HepG2 (cell line): Measurements from ENCODE around the gene COPZ1. TPM values are rescaled to one million over a fixed set of nuclear protein-coding genes. Genes with fewer than 3 reads are reported as not detected.

Experiments
- ATAC-seq: fragments of 200-7000 bp; cut with Tn5 transposase; 3 replicates; pipeline ENCODE4 v1.9.1; 2020; ENCODE audit warnings: mild to moderate bottlenecking, moderate library complexity
- BruUV-seq: library from RNA; stranded (reverse); fragments of 400-500 nt; replicated peaks from 2 replicates; lab custom pipeline; 2021; lab: Mats Ljungman, UMichigan
- CTCF ChIA-PET: fragments of 300-600 bp; formaldehyde crosslinking; extraction: SDS; loops from one replicate; lab custom pipeline; 2021; ENCODE audit warnings: low total read pairs, inconsistent platforms, low intra/inter-chr PET ratio; lab: Yijun Ruan, JAX
- POLR2A ChIA-PET: fragments of 350-600 bp; sonication (Branson Sonifier 250); formaldehyde crosslinking; loops from one replicate; lab custom pipeline; 2020; ENCODE audit warnings: antibody characterized with exemption, inconsistent platforms; lab: Yijun Ruan, JAX
- DNase-seq: peaks from one replicate; pipeline ENCODE4 v3.0.0-alpha.2; 2015; ENCODE audit warnings: low spot score
- FAIRE-seq: peaks from 3 replicates; lab custom pipeline; 2011; peaks lifted over from hg19 to GRCh38; lab: Jason Lieb, UNC
- H2AFZ ChIP-seq: one replicate; pipeline ENCODE4 v1.6.1; 2011; ENCODE audit warnings: low read length, inconsistent platforms
- H3K27ac ChIP-seq: fragments of 300-600 bp; 3 replicates; pipeline ENCODE4 v1.8.0; 2011; ENCODE audit warnings: mixed run types, mild to moderate bottlenecking, mixed read lengths, low read length, inconsistent platforms; ENCODE audit not compliant: insufficient read depth; ENCODE audit errors: extremely low read length
- H3K27me3 ChIP-seq, 2 experiments: fragments of 200-600 bp in 1 of 2; 2 replicates in 1 of 2; 3 replicates in 1 of 2; pipeline versions ENCODE4 v1.6.0 to v1.8.0; 2011; ENCODE audit warnings: low read length in 2 of 2, mild to moderate bottlenecking in 2 of 2, moderate library complexity in 2 of 2, inconsistent platforms in 1 of 2; ENCODE audit not compliant: insufficient read depth in 2 of 2, control insufficient read depth in 1 of 2
- H3K36me3 ChIP-seq, 2 experiments: fragments of 200-600 bp in 1 of 2; replicated peaks in 1 of 2; 2 replicates in 1 of 2; 3 replicates in 1 of 2; pipeline versions ENCODE4 v1.5.1 to v1.8.0; 2011; ENCODE audit warnings: low read length in 2 of 2, inconsistent platforms in 1 of 2; ENCODE audit not compliant: insufficient read depth in 2 of 2, control insufficient read depth in 1 of 2
- H3K4me1 ChIP-seq: 2 replicates; pipeline ENCODE4 v1.5.1; 2012; ENCODE audit warnings: low read length, inconsistent platforms; ENCODE audit not compliant: insufficient read depth
- H3K4me2 ChIP-seq: 2 replicates; pipeline ENCODE4 v1.6.0; 2011; ENCODE audit warnings: low read depth, low read length, inconsistent platforms
- H3K4me3 ChIP-seq, 3 experiments: fragments of 200-600 bp in 1 of 3; sonication (generic), shearing (Covaris generic) in 1 of 3; replicated peaks in 1 of 3; 2 replicates each; pipeline ENCODE4 v1.5.1; 2011 to 2016; ENCODE audit warnings: low read length in 3 of 3, inconsistent platforms in 2 of 3, low read depth in 2 of 3, mild to moderate bottlenecking in 2 of 3, control low read depth in 1 of 3, mixed read lengths in 1 of 3; ENCODE audit not compliant: insufficient read depth in 1 of 3
- H3K79me2 ChIP-seq: one replicate; pipeline ENCODE4 v1.6.1; 2011; ENCODE audit warnings: low read length, inconsistent platforms; ENCODE audit not compliant: insufficient read depth
- H3K9ac ChIP-seq: 2 replicates; pipeline ENCODE4 v1.6.0; 2011; ENCODE audit warnings: mild to moderate bottlenecking, low read depth, low read length, inconsistent platforms; ENCODE audit not compliant: insufficient read depth
- H3K9me3 ChIP-seq: 2 replicates; pipeline ENCODE4 v1.5.1; 2012; ENCODE audit warnings: mild to moderate bottlenecking, low read length
- H4K20me1 ChIP-seq: 2 replicates; pipeline ENCODE4 v1.6.0; 2011; ENCODE audit warnings: inconsistent platforms, mild to moderate bottlenecking, low read length, moderate library complexity; ENCODE audit not compliant: insufficient read depth
- ZC3H13 ChIP-seq: sonication (generic); formaldehyde crosslinking; IDR thresholded peaks from 2 replicates; pipeline ENCODE4 v1.8.1; 2023; ENCODE audit warnings: mild to moderate bottlenecking, missing genetic modification reagents, moderate library complexity
- ZNF142 ChIP-seq: sonication (generic); formaldehyde crosslinking; IDR thresholded peaks from 2 replicates; pipeline ENCODE4 v1.4.0; 2020; ENCODE audit warnings: missing genetic modification reagents
- ZNF740 ChIP-seq: sonication (generic); formaldehyde crosslinking; IDR thresholded peaks from 2 replicates; pipeline ENCODE4 v1.4.0; 2020; ENCODE audit warnings: missing genetic modification reagents
- WGBS: methylation state at CpG from one replicate; pipeline ENCODE4 v1.1.6; 2017; ENCODE audit warnings: low lambda C conversion rate; 5-methylcytosine and 5-hydroxymethylcytosine counted together
- in situ Hi-C: cut with HindIII; loops from 2 replicates; pipeline ENCODE4 v1.10.0; 2017; ENCODE audit warnings: low pct_unique_long_range_greater_than_20kb; ENCODE audit not compliant: extremely low pct_ligation_motif_present
- intact Hi-C: fragments of 100-400 bp; cut with micrococcal nuclease; formaldehyde crosslinking; loops from one replicate; pipeline ENCODE4 v1.10.0; 2022; ENCODE audit not compliant: unreplicated experiment
- polyA plus RNA-seq, 8 experiments: library from polyadenylated mRNA; depleted of rRNA in 3 of 8; stranded (reverse) in 7 of 8; unstranded in 1 of 8; fragments of >200 nt; fragmentation: Illumina TruSeq in 4 of 8; extraction: Trizol in 4 of 8; gene quantifications; 2 replicates each; pipeline versions ENCODE4 v1.2.1 to v1.2.3, GENCODE V29; 2011 to 2016; ENCODE audit warnings: low read depth in 4 of 8, missing spikeins in 1 of 8, mixed read lengths in 1 of 8; ENCODE audit not compliant: insufficient read depth in 1 of 8
- total RNA-seq, 5 experiments: library from RNA; depleted of rRNA; stranded (reverse); fragments of >200 nt; fragmentation: Illumina TruSeq; extraction: Trizol; gene quantifications; 2 replicates each; pipeline ENCODE4 v1.2.3, GENCODE V29; 2016; ENCODE audit warnings: low read depth in 1 of 5

The COPZ1 gene
- total and polyA plus RNA-seq, 2 of the 13 experiments (the other 11 are each of a cell fraction or from before 2014, with no cell fraction given), result 125 to 184 TPM

GRCh38 chr12:54300225-54300731 is 24.7 kb upstream of the COPZ1 start:
- DNase-seq (no peak), ATAC-seq (no peak), FAIRE-seq (no peak)
- Histone ChIP-seq H3K36me3 (no peaks in the 10 kb centered on the region), H3K27me3 (no peaks in the 10 kb centered on the region), H3K4me3 (peak overlapping the region; percentile 56 to 78 (median 63)), H3K9ac (peak overlapping the region; percentile 79), H3K9me3 (no peaks in the 10 kb centered on the region), H3K79me2 (peaks cover 4% of the 10 kb centered on the region), H2AFZ (no peak overlapping the region), H4K20me1 (no peaks in the 10 kb centered on the region), H3K27ac (peak overlapping the region; percentile 91), H3K4me2 (peak overlapping the region; percentile 97), H3K4me1 (peaks cover 88% of the 10 kb centered on the region)
- POLR2A ChIA-PET, result interaction anchor here (0.6 to 14.6 kb wide), 8 partner anchors 11 to 59 kb away, joined by 3 to 176 read pairs (median 8); partner anchors contain the start of genes CBX5, COPZ1 and HNRNPA1
- in situ Hi-C loops (no loop called here), intact Hi-C loops (no loop called here)
- TSS peak; percentile 69 for BruUV-seq
- WGBS, result 14% methylated on average over 3 of the region's 3 CpGs
- TF ChIP-seq ZNF740 (CRISPR knock-in tag), result peak; percentile 10; the same call in 1 of the 2 replicates
- TF ChIP-seq ZC3H13 (CRISPR knock-in tag), result no peak
- TF ChIP-seq ZNF142, result 0 out of 2 replicates have a peak, but pooled peaks have one; percentile 38
- CTCF ChIA-PET, result no interaction called here
